ENCODE measurements around the gene TSC2. TPM values are rescaled to one million over a fixed set of nuclear protein-coding genes. Genes with fewer than 3 reads are reported as not detected.

TSC2 gene
- total RNA-seq, 1 donor from 2014 or later = 139 TPM

DNA sequence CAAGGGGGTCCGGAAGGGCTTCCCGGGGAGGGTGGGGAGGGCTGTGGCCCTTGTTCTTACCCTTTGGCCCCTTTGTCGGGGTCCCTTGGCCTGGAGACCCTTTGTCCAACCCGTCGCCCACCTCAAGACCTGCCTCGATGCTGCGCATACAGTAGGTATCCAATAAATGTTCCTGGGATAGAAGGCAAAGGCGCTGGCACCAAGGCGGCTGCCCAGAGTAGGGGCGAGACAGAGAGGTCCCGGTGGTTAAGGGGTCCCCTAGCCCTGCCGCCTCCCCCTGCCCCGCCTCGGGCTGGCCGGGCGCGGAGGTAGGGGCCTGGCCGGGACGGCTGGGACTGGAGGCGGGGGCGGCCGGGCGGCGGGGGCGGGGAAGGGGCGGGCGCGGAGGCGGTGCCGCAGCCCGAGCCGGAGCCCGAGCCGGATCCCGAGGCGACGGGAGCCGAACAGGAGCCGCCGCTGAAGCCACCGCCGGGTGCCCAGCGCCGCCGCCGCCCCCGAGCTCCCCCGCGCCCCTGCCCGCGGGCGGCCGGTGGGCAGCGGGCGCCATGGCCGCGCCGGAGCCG, 21.2 kb upstream of the TSC2 start, which contains the start of gene NHERF2:
Gene NHERF2 (plus strand): TSS at position 442 of the 563 bp plus-strand sequence. CDS start 104 bp downstream, at position 546.
- Mint-ChIP-seq H3K36me3 (ENCODE audit: low read depth) (no peaks in the 10 kb centered on the region), H3K9me3 (no peaks in the 10 kb centered on the region), H3K27ac (no peak within 1 kb of the TSS), H3K4me3 (peak within 1 kb of the TSS; percentile 69), H3K27me3 (peaks cover 16% of the 10 kb centered on the region), H3K4me1 (peaks cover 19% of the 10 kb centered on the region)
- ChIA-PET POLR2A (interaction anchor here (1.0 to 1.6 kb wide), 2 partner anchors 21 to 129 kb away, joined by 4 to 12 read pairs; partner anchors contain the start of genes NTHL1, TRAF7 and TSC2), CTCF (interaction anchor here (0.6 to 1.8 kb wide), 2 partner anchors 83 to 114 kb away, joined by 4 to 7 read pairs; no protein-coding TSS in a partner anchor)
- intact Hi-C loops (cut with micrococcal nuclease) = no loop called here
- no peak for ATAC-seq (ENCODE audit: low read depth)
- TF ChIP-seq, protein P1, sequence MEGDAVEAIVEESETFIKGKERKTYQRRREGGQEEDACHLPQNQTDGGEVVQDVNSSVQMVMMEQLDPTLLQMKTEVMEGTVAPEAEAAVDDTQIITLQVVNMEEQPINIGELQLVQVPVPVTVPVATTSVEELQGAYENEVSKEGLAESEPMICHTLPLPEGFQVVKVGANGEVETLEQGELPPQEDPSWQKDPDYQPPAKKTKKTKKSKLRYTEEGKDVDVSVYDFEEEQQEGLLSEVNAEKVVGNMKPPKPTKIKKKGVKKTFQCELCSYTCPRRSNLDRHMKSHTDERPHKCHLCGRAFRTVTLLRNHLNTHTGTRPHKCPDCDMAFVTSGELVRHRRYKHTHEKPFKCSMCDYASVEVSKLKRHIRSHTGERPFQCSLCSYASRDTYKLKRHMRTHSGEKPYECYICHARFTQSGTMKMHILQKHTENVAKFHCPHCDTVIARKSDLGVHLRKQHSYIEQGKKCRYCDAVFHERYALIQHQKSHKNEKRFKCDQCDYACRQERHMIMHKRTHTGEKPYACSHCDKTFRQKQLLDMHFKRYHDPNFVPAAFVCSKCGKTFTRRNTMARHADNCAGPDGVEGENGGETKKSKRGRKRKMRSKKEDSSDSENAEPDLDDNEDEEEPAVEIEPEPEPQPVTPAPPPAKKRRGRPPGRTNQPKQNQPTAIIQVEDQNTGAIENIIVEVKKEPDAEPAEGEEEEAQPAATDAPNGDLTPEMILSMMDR (IDR thresholded peaks at IDR 0.05) = no peak
- peak; percentile 37 for DNase-seq

DNA sequence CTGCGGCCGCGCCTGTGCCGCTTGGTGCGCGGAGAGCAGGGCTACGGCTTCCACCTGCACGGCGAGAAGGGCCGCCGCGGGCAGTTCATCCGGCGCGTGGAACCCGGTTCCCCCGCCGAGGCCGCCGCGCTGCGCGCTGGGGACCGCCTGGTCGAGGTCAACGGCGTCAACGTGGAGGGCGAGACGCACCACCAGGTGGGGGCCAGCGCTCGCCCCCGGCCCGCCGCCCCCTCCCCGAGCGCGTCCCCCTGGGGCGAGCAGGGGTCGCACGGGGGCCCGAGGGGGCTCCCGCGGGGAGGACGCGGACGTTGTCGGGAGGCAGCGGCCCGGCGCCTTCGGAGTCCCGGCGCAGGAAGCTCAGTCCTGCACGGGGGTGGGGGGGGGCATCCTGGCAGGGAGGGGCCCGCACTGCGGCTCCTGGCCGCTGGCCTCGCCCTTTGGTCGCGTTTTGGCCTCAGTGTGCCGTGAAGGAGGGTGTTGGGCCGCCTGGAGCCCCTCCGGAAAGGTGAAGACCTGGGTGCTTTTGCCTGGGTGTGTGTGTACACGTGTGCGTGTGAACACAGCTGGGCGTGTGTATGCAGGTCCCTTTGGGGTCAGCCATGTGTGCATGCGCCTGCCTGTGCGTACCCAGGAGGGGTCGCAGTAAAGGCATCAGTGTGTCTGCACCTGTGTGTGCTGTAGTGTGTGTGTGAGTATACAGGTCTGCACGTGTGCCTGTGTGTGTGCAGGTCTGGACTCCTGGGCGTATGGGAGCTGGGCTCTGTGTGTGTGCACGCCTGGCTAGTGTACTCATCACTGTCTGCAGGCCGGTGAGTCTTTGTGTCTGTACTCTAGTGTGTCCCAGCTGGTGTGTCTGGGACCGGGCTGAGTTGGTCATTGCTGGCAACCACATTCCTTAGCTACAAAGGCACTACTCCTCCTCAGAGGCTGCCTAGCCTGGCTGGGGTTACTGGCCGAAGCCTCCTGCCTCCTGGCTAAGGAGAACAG, 20.5 kb upstream of the TSC2 start:
- CTCF ChIA-PET = interaction anchor here (0.6 to 1.8 kb wide), 2 partner anchors 84 to 113 kb away, joined by 4 to 7 read pairs; no protein-coding TSS in a partner anchor
- peaks cover 13% of the 10 kb centered on the region for H3K27me3 Mint-ChIP-seq
- H3K4me1 Mint-ChIP-seq = peaks cover 20% of the 10 kb centered on the region
- DNase-seq (no peak), ATAC-seq (ENCODE audit: low read depth) (no peak)
- no peaks in the 10 kb centered on the region for H3K9me3 Mint-ChIP-seq
- no peaks in the 10 kb centered on the region for H3K36me3 Mint-ChIP-seq (ENCODE audit: low read depth)
- TF ChIP-seq, protein P1 (IDR thresholded peaks at IDR 0.05) = no peak
- intact Hi-C loops (cut with micrococcal nuclease) = no loop called here
- H3K27ac Mint-ChIP-seq = no peak overlapping the region
- POLR2A ChIA-PET = interaction anchor here (0.6 to 1.6 kb wide), 4 partner anchors 20 to 128 kb away, joined by 3 to 12 read pairs (median 4); partner anchors contain the start of genes NTHL1, RPS2, TRAF7 and TSC2
- H3K4me3 Mint-ChIP-seq = peak overlapping the region; percentile 69

DNA sequence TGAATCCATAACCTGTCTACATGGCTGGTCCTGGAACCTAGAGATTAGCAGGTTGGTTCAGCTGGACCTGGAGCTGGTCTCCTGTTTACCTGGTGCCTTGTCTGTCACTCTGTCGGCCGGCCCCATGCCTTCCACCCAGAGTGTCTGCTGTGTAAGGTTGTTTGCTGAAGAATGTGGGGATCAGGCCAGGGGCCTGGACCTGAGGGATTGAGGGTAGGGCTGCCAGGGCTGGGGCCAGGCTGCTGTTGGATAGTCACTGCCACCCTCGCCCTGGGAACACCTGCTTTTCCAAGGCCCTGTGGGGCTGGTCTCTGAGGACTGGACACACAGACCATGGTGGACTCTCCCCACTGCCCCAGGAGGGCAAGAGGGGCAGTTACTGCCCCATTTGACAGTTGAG, 19.6 kb upstream of the TSC2 start:
- peak overlapping the region; percentile 69 for H3K4me3 Mint-ChIP-seq
- H3K27me3 Mint-ChIP-seq = peaks cover 8% of the 10 kb centered on the region
- TF ChIP-seq, protein P1 (IDR thresholded peaks at IDR 0.05) = no peak
- H3K27ac Mint-ChIP-seq = no peak overlapping the region
- no peaks in the 10 kb centered on the region for H3K9me3 Mint-ChIP-seq
- ATAC-seq (ENCODE audit: low read depth) = no peak
- DNase-seq = no peak
- H3K36me3 Mint-ChIP-seq (ENCODE audit: low read depth) = no peaks in the 10 kb centered on the region
- POLR2A ChIA-PET = interaction anchor here (0.6 to 1.6 kb wide), 2 partner anchors 127 to 628 kb away, joined by 9 to 12 read pairs; partner anchors contain the start of gene TRAF7
- CTCF ChIA-PET = interaction anchor here (1.8 kb wide), 1 partner anchor 112 kb away, joined by 7 read pairs; no protein-coding TSS in a partner anchor
- peaks cover 12% of the 10 kb centered on the region for H3K4me1 Mint-ChIP-seq
- intact Hi-C loops (cut with micrococcal nuclease) = no loop called here

- ATAC-seq (ENCODE audit: low read depth) (no peak), DNase-seq (no peak)
- peaks cover 8% of the 10 kb centered on the region for H3K27me3 Mint-ChIP-seq
- H3K27ac Mint-ChIP-seq = no peak overlapping the region
- no peak overlapping the region for H3K4me3 Mint-ChIP-seq
- no peaks in the 10 kb centered on the region for H3K9me3 Mint-ChIP-seq
- peaks cover 10% of the 10 kb centered on the region for H3K4me1 Mint-ChIP-seq
- H3K36me3 Mint-ChIP-seq (ENCODE audit: low read depth) = no peaks in the 10 kb centered on the region
- ChIA-PET CTCF (interaction anchor here (1.8 kb wide), 1 partner anchor 112 kb away, joined by 7 read pairs; no protein-coding TSS in a partner anchor), POLR2A (interaction anchor here (0.6 kb wide), 1 partner anchor 628 kb away, joined by 9 read pairs; no protein-coding TSS in a partner anchor)
- TF ChIP-seq, protein P1 (IDR thresholded peaks at IDR 0.05) = no peak
- intact Hi-C loops (cut with micrococcal nuclease) = no loop called here
Observed at GRCh38 chr16:2028620-2029220, 19.1 kb upstream of the TSC2 start.
